SK-N-MC (cell line): ENCODE data around the gene MYOZ2.

Experiments used
- EZH2 ChIP-seq: fragments of 200-600 bp; sonication (generic); IDR thresholded peaks from one replicate; pipeline ENCODE4 v1.6.1; 2017; ENCODE audit warnings: antibody characterized with exemption
- FOXP2 ChIP-seq: optimal IDR thresholded peaks from 2 replicates; pipeline ENCODE3; 2011; ENCODE audit warnings: mild to moderate bottlenecking, moderate library complexity; ENCODE audit not compliant: insufficient read depth; ENCODE audit errors: extremely low read length, control extremely low read depth
- POLR2AphosphoS5 ChIP-seq: IDR thresholded peaks from 2 replicates; pipeline ENCODE4 v1.6.1; 2012; ENCODE audit warnings: mild to moderate bottlenecking, low read depth, low read length, borderline replicate concordance

DNA sequence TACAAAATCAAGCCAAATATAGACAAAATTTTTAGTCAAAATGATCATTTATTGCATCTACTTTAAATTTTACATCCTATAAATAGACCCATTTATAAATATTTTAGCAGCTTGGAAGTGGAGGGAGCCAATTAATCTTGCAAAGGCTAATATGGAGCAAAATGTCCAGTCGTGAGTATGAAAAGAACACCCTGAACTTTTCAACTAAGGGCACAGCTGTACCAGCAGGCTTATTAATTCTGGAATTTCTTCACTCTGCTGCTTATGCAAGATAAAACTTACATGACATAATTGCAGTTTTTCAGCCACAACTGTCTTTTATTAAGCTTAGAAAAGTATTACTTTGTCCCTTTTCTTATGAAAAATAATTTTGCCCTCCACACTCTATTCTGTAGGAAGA, 54.0 kb downstream of the MYOZ2 start:
- TF ChIP-seq EZH2 (no peak), POLR2AphosphoS5 (no peak), FOXP2 (no peak)
